GM12878 (cell line): ENCODE data around the gene FKBP8. TPM values are rescaled to one million over a fixed set of nuclear protein-coding genes. Genes with fewer than 3 reads are reported as not detected.
A peak's percentile ranks its signal among the peaks of the same experiment; 100 is the strongest.

Experiments used
- BRCA1 ChIP-seq: IDR thresholded peaks from 2 replicates; pipeline ENCODE4 v1.6.1; 2011; ENCODE audit warnings: low read depth, low read length, improper control_type of control experiment
- CHD1 ChIP-seq: IDR thresholded peaks from 2 replicates; pipeline ENCODE4 v1.6.1; 2012; ENCODE audit warnings: low read depth, low read length, improper control_type of control experiment
- CUX1 ChIP-seq: IDR thresholded peaks from 2 replicates; pipeline ENCODE4 v1.6.1; 2012; ENCODE audit warnings: improper control_type of control experiment, low read depth, low read length; ENCODE audit not compliant: insufficient replicate concordance
- IRF4 ChIP-seq: IDR thresholded peaks from 2 replicates; pipeline ENCODE4 v1.6.1; 2011; ENCODE audit warnings: low read depth, low read length
- JUND ChIP-seq: IDR thresholded peaks from 2 replicates; pipeline ENCODE4 v1.6.1; 2012; ENCODE audit warnings: low read depth, mild to moderate bottlenecking, low read length, improper control_type of control experiment, moderate library complexity
- MTA3 ChIP-seq: IDR thresholded peaks from 2 replicates; pipeline ENCODE4 v1.6.1; 2012; ENCODE audit warnings: low read length, inconsistent platforms, borderline replicate concordance
- PRDM15 ChIP-seq: fragments of 450-650 bp; formaldehyde crosslinking; IDR thresholded peaks from 2 replicates; pipeline ENCODE4 v1.4.0; 2020; ENCODE audit warnings: mild to moderate bottlenecking, moderate library complexity
- ZZZ3 ChIP-seq: IDR thresholded peaks from 2 replicates; pipeline ENCODE4 v1.6.1; 2011; ENCODE audit warnings: low read depth; ENCODE audit not compliant: control insufficient read depth, insufficient read length
- polyA plus RNA-seq, 11 experiments: library from polyadenylated mRNA; depleted of rRNA in 4 of 11; unstranded in 6 of 11; stranded (reverse) in 5 of 11; fragments of >200 nt; fragmentation: Nextera tagmentation in 4 of 11; fragmentation: Illumina TruSeq in 1 of 11; extraction: Ambion mirVana in 4 of 11; extraction: Trizol in 1 of 11; gene quantifications; 1 replicate in 1 of 11; 2 replicates in 10 of 11; pipeline versions ENCODE4 v1.2.1 to v1.2.3, GENCODE V29; 2011 to 2016; ENCODE audit warnings: inconsistent platforms in 2 of 11, missing spikeins in 2 of 11, low read depth in 1 of 11
- total RNA-seq, 4 experiments: library from RNA; depleted of rRNA in 3 of 4; stranded (reverse); fragments of >200 nt in 3 of 4; fragmentation: Illumina TruSeq in 1 of 4; extraction: Trizol in 1 of 4; gene quantifications; 2 replicates each; pipeline versions ENCODE4 v1.2.1 to v1.2.3, GENCODE V29; 2013 to 2021
- TF ChIP-seq, protein P1 (sequence below): fragments of 450-650 bp; IDR thresholded peaks from 2 replicates; pipeline ENCODE4 v1.6.1; 2017; ENCODE audit warnings: mild to moderate bottlenecking, low read depth, inconsistent platforms; ENCODE audit not compliant: poor library complexity, severe bottlenecking
- TF ChIP-seq, protein P2 (sequence below): fragments of 450-650 bp; IDR thresholded peaks from 2 replicates; pipeline ENCODE4 v1.6.1; 2018; ENCODE audit warnings: mild to moderate bottlenecking, low read depth, moderate library complexity; ENCODE audit not compliant: partially characterized antibody

Gene FKBP8
- total and polyA plus RNA-seq, 10 of the 15 experiments (the other 5 are each of a cell fraction or from before 2014, with no cell fraction given): 0.13 to 205 (median 95.4) TPM

- TF ChIP-seq, protein P1, sequence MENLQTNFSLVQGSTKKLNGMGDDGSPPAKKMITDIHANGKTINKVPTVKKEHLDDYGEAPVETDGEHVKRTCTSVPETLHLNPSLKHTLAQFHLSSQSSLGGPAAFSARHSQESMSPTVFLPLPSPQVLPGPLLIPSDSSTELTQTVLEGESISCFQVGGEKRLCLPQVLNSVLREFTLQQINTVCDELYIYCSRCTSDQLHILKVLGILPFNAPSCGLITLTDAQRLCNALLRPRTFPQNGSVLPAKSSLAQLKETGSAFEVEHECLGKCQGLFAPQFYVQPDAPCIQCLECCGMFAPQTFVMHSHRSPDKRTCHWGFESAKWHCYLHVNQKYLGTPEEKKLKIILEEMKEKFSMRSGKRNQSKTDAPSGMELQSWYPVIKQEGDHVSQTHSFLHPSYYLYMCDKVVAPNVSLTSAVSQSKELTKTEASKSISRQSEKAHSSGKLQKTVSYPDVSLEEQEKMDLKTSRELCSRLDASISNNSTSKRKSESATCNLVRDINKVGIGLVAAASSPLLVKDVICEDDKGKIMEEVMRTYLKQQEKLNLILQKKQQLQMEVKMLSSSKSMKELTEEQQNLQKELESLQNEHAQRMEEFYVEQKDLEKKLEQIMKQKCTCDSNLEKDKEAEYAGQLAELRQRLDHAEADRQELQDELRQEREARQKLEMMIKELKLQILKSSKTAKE: no peak
- TF ChIP-seq, protein P2, sequence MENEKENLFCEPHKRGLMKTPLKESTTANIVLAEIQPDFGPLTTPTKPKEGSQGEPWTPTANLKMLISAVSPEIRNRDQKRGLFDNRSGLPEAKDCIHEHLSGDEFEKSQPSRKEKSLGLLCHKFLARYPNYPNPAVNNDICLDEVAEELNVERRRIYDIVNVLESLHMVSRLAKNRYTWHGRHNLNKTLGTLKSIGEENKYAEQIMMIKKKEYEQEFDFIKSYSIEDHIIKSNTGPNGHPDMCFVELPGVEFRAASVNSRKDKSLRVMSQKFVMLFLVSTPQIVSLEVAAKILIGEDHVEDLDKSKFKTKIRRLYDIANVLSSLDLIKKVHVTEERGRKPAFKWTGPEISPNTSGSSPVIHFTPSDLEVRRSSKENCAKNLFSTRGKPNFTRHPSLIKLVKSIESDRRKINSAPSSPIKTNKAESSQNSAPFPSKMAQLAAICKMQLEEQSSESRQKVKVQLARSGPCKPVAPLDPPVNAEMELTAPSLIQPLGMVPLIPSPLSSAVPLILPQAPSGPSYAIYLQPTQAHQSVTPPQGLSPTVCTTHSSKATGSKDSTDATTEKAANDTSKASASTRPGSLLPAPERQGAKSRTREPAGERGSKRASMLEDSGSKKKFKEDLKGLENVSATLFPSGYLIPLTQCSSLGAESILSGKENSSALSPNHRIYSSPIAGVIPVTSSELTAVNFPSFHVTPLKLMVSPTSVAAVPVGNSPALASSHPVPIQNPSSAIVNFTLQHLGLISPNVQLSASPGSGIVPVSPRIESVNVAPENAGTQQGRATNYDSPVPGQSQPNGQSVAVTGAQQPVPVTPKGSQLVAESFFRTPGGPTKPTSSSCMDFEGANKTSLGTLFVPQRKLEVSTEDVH: peak; percentile 67
- TF ChIP-seq CUX1 (no peak), JUND (no peak), PRDM15 (CRISPR knock-in tag) (no peak), ZZZ3 (no peak), MTA3 (no peak), CHD1 (no peak), BRCA1 (no peak), IRF4 (0 out of 2 replicates have a peak, but pooled peaks have one; percentile 37)
Observed at GRCh38 chr19:18557411-18558201, 14.2 kb upstream of the FKBP8 start, which contains the start of gene KXD1 (continued).
